Stomach (tissue), 4 donors: ENCODE measurements around the gene CDH23.

Source experiments
- EP300 ChIP-seq: sonication (generic); formaldehyde crosslinking; IDR thresholded peaks from one replicate; pipeline ENCODE4 v1.6.1; 2017; ENCODE audit warnings: antibody characterized with exemption
- TF ChIP-seq, protein P1 (sequence below), 7 experiments: fragments of 450-650 bp in 4 of 7; fragments of 200-600 bp in 3 of 7; sonication (generic) in 3 of 7; IDR thresholded peaks; one replicate each; pipeline ENCODE4 v1.5.1; 2016 to 2019; ENCODE audit warnings: antibody characterized with exemption in 7 of 7, control low read depth in 2 of 7, mild to moderate bottlenecking in 1 of 7

- no peak for TF ChIP-seq EP300
- TF ChIP-seq, protein P1, sequence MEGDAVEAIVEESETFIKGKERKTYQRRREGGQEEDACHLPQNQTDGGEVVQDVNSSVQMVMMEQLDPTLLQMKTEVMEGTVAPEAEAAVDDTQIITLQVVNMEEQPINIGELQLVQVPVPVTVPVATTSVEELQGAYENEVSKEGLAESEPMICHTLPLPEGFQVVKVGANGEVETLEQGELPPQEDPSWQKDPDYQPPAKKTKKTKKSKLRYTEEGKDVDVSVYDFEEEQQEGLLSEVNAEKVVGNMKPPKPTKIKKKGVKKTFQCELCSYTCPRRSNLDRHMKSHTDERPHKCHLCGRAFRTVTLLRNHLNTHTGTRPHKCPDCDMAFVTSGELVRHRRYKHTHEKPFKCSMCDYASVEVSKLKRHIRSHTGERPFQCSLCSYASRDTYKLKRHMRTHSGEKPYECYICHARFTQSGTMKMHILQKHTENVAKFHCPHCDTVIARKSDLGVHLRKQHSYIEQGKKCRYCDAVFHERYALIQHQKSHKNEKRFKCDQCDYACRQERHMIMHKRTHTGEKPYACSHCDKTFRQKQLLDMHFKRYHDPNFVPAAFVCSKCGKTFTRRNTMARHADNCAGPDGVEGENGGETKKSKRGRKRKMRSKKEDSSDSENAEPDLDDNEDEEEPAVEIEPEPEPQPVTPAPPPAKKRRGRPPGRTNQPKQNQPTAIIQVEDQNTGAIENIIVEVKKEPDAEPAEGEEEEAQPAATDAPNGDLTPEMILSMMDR (IDR thresholded peaks at IDR 0.05) = no peak
These were observed 291.5 kb downstream of the CDH23 start for GRCh38 chr10:71688256-71688655.
